ENCODE data around the gene BPIFB6.

The BPIFB6 gene

GRCh38 chr20:33081411-33082154 is 50.1 kb downstream of the BPIFB6 start:
- DNase-seq (ENCODE audit: low read depth) = no peak
- in situ Hi-C loops (cut with HindIII; ENCODE audit: low sequenced_read_pairs) = no loop called here
- no peak overlapping the region for H3K4me3 ChIP-seq (ENCODE audit: low read depth, low read length)
- no peak for TF ChIP-seq CTCF (IDR thresholded peaks at IDR 0.05; ENCODE audit: low read depth, low read length, missing control alignments)

GRCh38 chr20:33082546-33082945 is 51.1 kb downstream of the BPIFB6 start:
- in situ Hi-C loops (cut with HindIII; ENCODE audit: low sequenced_read_pairs) = no loop called here
- no peak overlapping the region for H3K4me3 ChIP-seq (ENCODE audit: low read depth, low read length)
- no peak for TF ChIP-seq CTCF (IDR thresholded peaks at IDR 0.05; ENCODE audit: low read depth, low read length, missing control alignments)
- no peak for DNase-seq (ENCODE audit: low read depth)

GRCh38 chr20:33083544-33084340 is 52.3 kb downstream of the BPIFB6 start:
- DNase-seq (ENCODE audit: low read depth) = no peak
- H3K4me3 ChIP-seq (ENCODE audit: low read depth, low read length) = no peak overlapping the region
- no peak for TF ChIP-seq CTCF (IDR thresholded peaks at IDR 0.05; ENCODE audit: low read depth, low read length, missing control alignments)
- in situ Hi-C loops (cut with HindIII; ENCODE audit: low sequenced_read_pairs) = no loop called here

GRCh38 chr20:33084722-33085121 is 53.3 kb downstream of the BPIFB6 start:
- H3K4me3 ChIP-seq (ENCODE audit: low read depth, low read length) = no peak overlapping the region
- in situ Hi-C loops (cut with HindIII; ENCODE audit: low sequenced_read_pairs) = no loop called here
- TF ChIP-seq CTCF (IDR thresholded peaks at IDR 0.05; ENCODE audit: low read depth, low read length, missing control alignments) = no peak
- DNase-seq (ENCODE audit: low read depth) = no peak

DNA sequence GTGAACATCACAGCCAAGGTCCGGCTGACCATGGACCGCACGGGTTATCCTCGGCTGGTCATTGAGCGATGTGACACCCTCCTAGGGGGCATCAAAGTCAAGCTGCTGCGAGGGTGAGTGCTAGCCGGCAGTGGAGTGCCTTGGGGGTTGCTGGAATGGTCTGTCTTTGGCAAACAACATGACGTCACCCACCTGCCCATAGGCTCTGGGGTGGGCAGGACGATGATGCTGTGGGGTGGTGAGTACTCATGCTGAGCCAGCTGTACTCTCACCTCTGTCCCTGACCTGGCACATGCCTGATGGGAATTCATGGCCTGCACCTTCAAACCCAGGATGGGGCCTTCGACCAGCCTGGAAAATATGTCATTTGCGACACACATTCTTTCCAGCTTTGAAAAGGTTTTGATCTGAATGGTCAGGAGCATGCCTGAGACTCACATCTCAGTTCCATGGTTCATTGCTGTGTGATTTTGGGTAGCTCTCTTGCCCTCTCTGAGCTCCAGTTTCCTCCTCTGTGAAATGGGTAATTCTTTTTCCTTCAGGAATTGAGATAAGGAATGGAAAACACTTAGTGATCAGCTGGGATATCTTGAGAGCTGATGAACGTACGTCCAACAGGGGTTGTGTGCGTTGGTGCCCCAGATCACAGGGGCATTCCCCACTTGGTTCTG is 54.7 kb downstream of the BPIFB6 start:
- DNase-seq (ENCODE audit: low read depth) = no peak
- no peak overlapping the region for H3K4me3 ChIP-seq (ENCODE audit: low read depth, low read length)
- no peak for TF ChIP-seq CTCF (IDR thresholded peaks at IDR 0.05; ENCODE audit: low read depth, low read length, missing control alignments)
- in situ Hi-C loops (cut with HindIII; ENCODE audit: low sequenced_read_pairs) = no loop called here

DNA sequence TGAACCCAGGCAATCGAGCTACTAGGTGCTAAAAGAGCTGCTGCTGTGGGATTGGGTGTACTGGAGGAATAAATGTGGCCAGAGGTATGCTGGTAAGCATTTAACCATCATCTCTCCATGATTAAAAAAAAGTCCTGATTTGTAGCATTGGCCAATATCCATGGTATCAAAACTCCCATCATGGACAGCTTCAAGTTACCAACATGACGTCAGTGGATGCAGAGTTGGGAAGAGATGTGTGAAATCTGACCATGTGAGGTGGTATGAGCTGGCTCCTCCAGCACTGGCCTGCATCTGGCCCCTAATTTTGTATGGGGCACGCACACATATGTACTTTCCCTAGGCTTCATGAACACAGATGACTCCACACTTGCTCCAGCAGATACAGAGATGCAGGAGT is 59.7 kb downstream of the BPIFB6 start:
- in situ Hi-C loops (cut with HindIII; ENCODE audit: low sequenced_read_pairs) = no loop called here
- no peak for TF ChIP-seq CTCF (IDR thresholded peaks at IDR 0.05; ENCODE audit: low read depth, low read length, missing control alignments)
- DNase-seq (ENCODE audit: low read depth) = no peak
- no peak overlapping the region for H3K4me3 ChIP-seq (ENCODE audit: low read depth, low read length)
